ENCODE results near the gene ARRB1. TPM values are rescaled to one million over a fixed set of nuclear protein-coding genes. Genes with fewer than 3 reads are reported as not detected.
"Not testable (repeated sequence)": the region's sequence is repeated elsewhere in the genome, so short reads cannot be mapped to it uniquely, and the experiment has no call there.

The ARRB1 gene
- total RNA-seq, 4 donors from 2014 or later = 26.3 to 104 (median 29.3) TPM

DNA sequence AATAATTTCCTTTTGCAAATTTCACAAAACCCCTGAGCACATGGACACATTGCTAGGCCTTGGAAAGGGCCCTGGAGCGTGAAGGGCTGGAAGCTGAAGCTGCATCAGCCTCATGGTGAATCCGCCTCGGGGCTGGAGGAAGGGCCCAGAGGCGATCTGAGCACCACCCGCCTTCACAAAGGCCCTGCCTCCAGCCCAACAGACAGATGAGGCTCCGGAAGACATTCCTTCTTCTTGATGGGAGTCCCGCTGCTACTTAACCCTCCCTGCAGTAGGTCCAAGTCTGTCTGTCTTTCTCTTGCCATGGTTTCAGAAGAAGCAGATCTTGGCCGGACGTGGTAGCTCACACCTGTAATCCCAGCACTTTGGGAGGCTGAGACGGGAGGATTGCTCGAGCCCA is 16.5 kb downstream of the ARRB1 start:
- WGBS, 2 donors = 71 to 73% methylated on average over 11 of the region's 11 CpGs
- DNase-seq (ENCODE audit: low spot score in 2 of 2) = no peak
- no peak overlapping the region for H3K4me3 ChIP-seq (ENCODE audit: low read depth, poor library complexity, severe bottlenecking)
- intact Hi-C loops (cut with DNase I; ENCODE audit: low total_unique reads) = no loop called here
- TF ChIP-seq POLR2A (IDR thresholded peaks at IDR 0.05) = no peak
- TF ChIP-seq, protein P1, sequence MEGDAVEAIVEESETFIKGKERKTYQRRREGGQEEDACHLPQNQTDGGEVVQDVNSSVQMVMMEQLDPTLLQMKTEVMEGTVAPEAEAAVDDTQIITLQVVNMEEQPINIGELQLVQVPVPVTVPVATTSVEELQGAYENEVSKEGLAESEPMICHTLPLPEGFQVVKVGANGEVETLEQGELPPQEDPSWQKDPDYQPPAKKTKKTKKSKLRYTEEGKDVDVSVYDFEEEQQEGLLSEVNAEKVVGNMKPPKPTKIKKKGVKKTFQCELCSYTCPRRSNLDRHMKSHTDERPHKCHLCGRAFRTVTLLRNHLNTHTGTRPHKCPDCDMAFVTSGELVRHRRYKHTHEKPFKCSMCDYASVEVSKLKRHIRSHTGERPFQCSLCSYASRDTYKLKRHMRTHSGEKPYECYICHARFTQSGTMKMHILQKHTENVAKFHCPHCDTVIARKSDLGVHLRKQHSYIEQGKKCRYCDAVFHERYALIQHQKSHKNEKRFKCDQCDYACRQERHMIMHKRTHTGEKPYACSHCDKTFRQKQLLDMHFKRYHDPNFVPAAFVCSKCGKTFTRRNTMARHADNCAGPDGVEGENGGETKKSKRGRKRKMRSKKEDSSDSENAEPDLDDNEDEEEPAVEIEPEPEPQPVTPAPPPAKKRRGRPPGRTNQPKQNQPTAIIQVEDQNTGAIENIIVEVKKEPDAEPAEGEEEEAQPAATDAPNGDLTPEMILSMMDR (IDR thresholded peaks at IDR 0.05) = no peak

DNA sequence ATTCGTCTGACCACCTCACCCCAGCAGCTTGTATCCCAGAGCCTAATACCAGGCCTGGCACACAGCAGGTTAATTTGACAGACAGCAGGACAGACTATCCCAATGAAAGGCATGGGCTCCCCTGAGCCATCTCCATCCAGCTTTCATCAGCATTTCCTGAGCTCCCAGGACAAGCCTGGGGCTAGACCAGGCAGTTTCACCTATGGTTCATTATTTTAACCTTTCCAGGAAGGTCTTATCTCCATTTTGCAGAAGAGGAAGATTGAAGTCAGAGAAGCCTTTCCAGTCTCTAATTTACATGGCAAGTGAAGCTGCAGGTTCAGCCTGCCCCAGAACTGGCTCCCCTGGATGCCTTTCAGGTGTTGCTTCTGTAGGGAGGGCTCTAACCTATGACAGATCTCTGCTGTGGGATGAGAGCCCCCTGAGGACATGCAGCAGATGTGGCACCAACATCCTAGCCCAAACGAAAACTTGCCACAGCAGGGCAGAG is 17.0 kb downstream of the ARRB1 start:
- intact Hi-C loops (cut with DNase I; ENCODE audit: low total_unique reads) = no loop called here

GRCh38 chr11:75333807-75334140 is 17.7 kb downstream of the ARRB1 start:
- WGBS, 2 donors = 74 to 82% methylated on average over 7 of the region's 7 CpGs
- TF ChIP-seq, protein P1 (IDR thresholded peaks at IDR 0.05) = no peak
- TF ChIP-seq POLR2A (IDR thresholded peaks at IDR 0.05) = no peak
- no peak overlapping the region for H3K4me3 ChIP-seq (ENCODE audit: low read depth, poor library complexity, severe bottlenecking)
- no peak for DNase-seq (ENCODE audit: low spot score in 2 of 2)
- intact Hi-C loops (cut with DNase I; ENCODE audit: low total_unique reads) = no loop called here

More for the DNA sequence above, 17.0 kb downstream of the ARRB1 start:
- no peak overlapping the region for H3K4me3 ChIP-seq (ENCODE audit: low read depth, poor library complexity, severe bottlenecking)
- 72 to 74% methylated on average over 2 of the region's 2 CpGs for WGBS, 2 donors
- DNase-seq (ENCODE audit: low spot score in 2 of 2) = no peak
- TF ChIP-seq, protein P1 (IDR thresholded peaks at IDR 0.05) = no peak
- TF ChIP-seq POLR2A (IDR thresholded peaks at IDR 0.05) = no peak

GRCh38 chr11:75333022-75333806 is 18.2 kb downstream of the ARRB1 start:
- H3K4me3 ChIP-seq (ENCODE audit: low read depth, poor library complexity, severe bottlenecking) = no peak overlapping the region
- no peak for DNase-seq (ENCODE audit: low spot score in 2 of 2)
- intact Hi-C loops (cut with DNase I; ENCODE audit: low total_unique reads) = no loop called here
- TF ChIP-seq, protein P1 (IDR thresholded peaks at IDR 0.05) = no peak
- TF ChIP-seq POLR2A (IDR thresholded peaks at IDR 0.05) = no peak
- 76% methylated on average over 8 of the region's 8 CpGs for WGBS, 2 donors

GRCh38 chr11:75331761-75332160 is 19.7 kb downstream of the ARRB1 start:
- H3K4me3 ChIP-seq (ENCODE audit: low read depth, poor library complexity, severe bottlenecking) = not testable (repeated sequence)
- 93 to 96% methylated on average over 9 of the region's 9 CpGs for WGBS, 2 donors

GRCh38 chr11:75331304-75331703 is 20.2 kb downstream of the ARRB1 start:
- intact Hi-C loops (cut with DNase I; ENCODE audit: low total_unique reads); DNase-seq (ENCODE audit: low spot score in 2 of 2); H3K4me3 ChIP-seq (ENCODE audit: low read depth, poor library complexity, severe bottlenecking): not testable (repeated sequence)
- WGBS, 2 donors = 95 to 96% methylated on average over 6 of the region's 6 CpGs

More at GRCh38 chr11:75331761-75332160, 19.7 kb downstream of the ARRB1 start:
- intact Hi-C loops (cut with DNase I; ENCODE audit: low total_unique reads); DNase-seq (ENCODE audit: low spot score in 2 of 2): not testable (repeated sequence)

GRCh38 chr11:75330886-75331285 is 20.6 kb downstream of the ARRB1 start:
- DNase-seq (ENCODE audit: low spot score in 2 of 2); H3K4me3 ChIP-seq (ENCODE audit: low read depth, poor library complexity, severe bottlenecking); intact Hi-C loops (cut with DNase I; ENCODE audit: low total_unique reads): not testable (repeated sequence)
- 96% methylated on average over 14 of the region's 14 CpGs for WGBS, 2 donors
